Colon (tissue), 2 donors: ENCODE results near the gene AGAP1.

Experiments used
- FAIRE-seq: peaks from 2 replicates; lab custom pipeline; 2012; peaks lifted over from hg19 to GRCh38; lab: Jason Lieb, UNC
- donor health status: control.
- donor health status: control.

Gene AGAP1

GRCh38 chr2:235769046-235769445 is 275.2 kb downstream of the AGAP1 start:
- FAIRE-seq: no peak

GRCh38 chr2:235770909-235771820 is 277.3 kb downstream of the AGAP1 start:
- no peak for FAIRE-seq

GRCh38 chr2:235773188-235773928 is 279.5 kb downstream of the AGAP1 start:
- no peak for FAIRE-seq

GRCh38 chr2:235774153-235774870 is 280.5 kb downstream of the AGAP1 start:
- no peak for FAIRE-seq

- FAIRE-seq: no peak
Measured at GRCh38 chr2:235776531-235776930, 282.7 kb downstream of the AGAP1 start.

GRCh38 chr2:235779444-235779896 is 285.6 kb downstream of the AGAP1 start:
- FAIRE-seq: no peak

GRCh38 chr2:235780401-235780800 is 286.6 kb downstream of the AGAP1 start:
- FAIRE-seq: no peak

- no peak for FAIRE-seq
Measured at GRCh38 chr2:235781775-235782174, 287.9 kb downstream of the AGAP1 start.

- FAIRE-seq: no peak
Measured at GRCh38 chr2:235784788-235785187, 290.9 kb downstream of the AGAP1 start.

- no peak for FAIRE-seq
Measured at GRCh38 chr2:235789552-235789951, 295.7 kb downstream of the AGAP1 start.

- no peak for FAIRE-seq
Measured at GRCh38 chr2:235793163-235793752, 299.4 kb downstream of the AGAP1 start.

- FAIRE-seq: no peak
Measured at GRCh38 chr2:235799281-235799680, 305.4 kb downstream of the AGAP1 start.

- no peak for FAIRE-seq
Measured at GRCh38 chr2:235802542-235802941, 308.7 kb downstream of the AGAP1 start.

- no peak for FAIRE-seq
Measured at GRCh38 chr2:235803028-235803427, 309.2 kb downstream of the AGAP1 start.

- FAIRE-seq: no peak
Measured at GRCh38 chr2:235804676-235805075, 310.8 kb downstream of the AGAP1 start.

GRCh38 chr2:235806986-235807750 is 313.3 kb downstream of the AGAP1 start:
- FAIRE-seq: no peak

- FAIRE-seq: no peak
Measured at GRCh38 chr2:235808366-235808765, 314.5 kb downstream of the AGAP1 start.

GRCh38 chr2:235810252-235810651 is 316.4 kb downstream of the AGAP1 start:
- FAIRE-seq: no peak

- no peak for FAIRE-seq
Measured at GRCh38 chr2:235810846-235811245, 317.0 kb downstream of the AGAP1 start.

- FAIRE-seq: no peak
Measured at GRCh38 chr2:235811446-235812184, 317.8 kb downstream of the AGAP1 start.
